K562 (cell line): ENCODE data around the gene HPD. TPM values are rescaled to one million over a fixed set of nuclear protein-coding genes. Genes with fewer than 3 reads are reported as not detected.

ENCODE experiments used
- ARID2 ChIP-seq: fragments of 450-650 bp; IDR thresholded peaks from 2 replicates; pipeline ENCODE4 v1.6.1; 2017; ENCODE audit warnings: antibody characterized with exemption, mild to moderate bottlenecking
- CAMTA2 ChIP-seq: fragments of 250-450 bp; sonication (Bioruptor Pico); conservative IDR thresholded peaks from 2 replicates; pipeline ENCODE4 v1.5.1; 2022
- ETV5 ChIP-seq: sonication (generic); formaldehyde crosslinking; IDR thresholded peaks from 2 replicates; pipeline ENCODE4 v1.4.0; 2020; ENCODE audit warnings: low read depth, mild to moderate bottlenecking, missing genetic modification reagents
- EWSR1 ChIP-seq: fragments of 450-650 bp; IDR thresholded peaks from 2 replicates; pipeline ENCODE4 v1.6.1; 2018; ENCODE audit warnings: borderline replicate concordance, mild to moderate bottlenecking, low read depth, moderate library complexity; ENCODE audit not compliant: partially characterized antibody
- HDAC6 ChIP-seq: IDR thresholded peaks from 2 replicates; pipeline ENCODE4 v1.6.1; 2012; ENCODE audit warnings: low read depth, mild to moderate bottlenecking, control low read depth, inconsistent platforms, low read length, moderate library complexity
- KHSRP ChIP-seq: fragments of 450-650 bp; IDR thresholded peaks from 2 replicates; pipeline ENCODE4 v1.6.1; 2017
- L3MBTL2 ChIP-seq: fragments of 450-650 bp; IDR thresholded peaks from 2 replicates; pipeline ENCODE4 v1.6.1; 2016; ENCODE audit warnings: mild to moderate bottlenecking, moderate library complexity
- LCOR ChIP-seq: sonication (generic); formaldehyde crosslinking; IDR thresholded peaks from 2 replicates; pipeline ENCODE4 v1.8.0; 2022; ENCODE audit warnings: mild to moderate bottlenecking, missing genetic modification reagents
- MNT ChIP-seq, 2 experiments: fragments of 450-650 bp; conservative IDR thresholded peaks; 2 replicates each; pipeline ENCODE4 v1.6.1; 2017; ENCODE audit warnings: mild to moderate bottlenecking in 2 of 2, moderate library complexity in 2 of 2
- MYBL2 ChIP-seq, 2 experiments: fragments of 450-650 bp in 1 of 2; sonication (generic) in 1 of 2; formaldehyde crosslinking in 1 of 2; IDR thresholded peaks; 2 replicates each; pipeline versions ENCODE4 v1.6.1 to v1.8.1; 2017 to 2022; ENCODE audit warnings: borderline replicate concordance in 1 of 2, inconsistent platforms in 1 of 2, low read depth in 1 of 2, mild to moderate bottlenecking in 1 of 2, missing genetic modification reagents in 1 of 2, moderate library complexity in 1 of 2
- NFE2 ChIP-seq: IDR thresholded peaks from 2 replicates; pipeline ENCODE4 v1.6.1; 2014; ENCODE audit warnings: antibody characterized with exemption, low read depth
- NR1H2 ChIP-seq: sonication (generic); formaldehyde crosslinking; IDR thresholded peaks from 2 replicates; pipeline ENCODE4 v1.4.0; 2020; ENCODE audit warnings: mild to moderate bottlenecking, missing genetic modification reagents
- PCBP2 ChIP-seq: fragments of 200-400 bp; formaldehyde crosslinking; IDR thresholded peaks from 2 replicates; pipeline ENCODE4 v1.6.1; 2018; ENCODE audit warnings: low read length, low read depth, mild to moderate bottlenecking, moderate library complexity; ENCODE audit not compliant: poor library complexity, severe bottlenecking
- SNIP1 ChIP-seq: fragments of 450-650 bp; IDR thresholded peaks from 2 replicates; pipeline ENCODE4 v1.7.1; 2017; ENCODE audit warnings: low read depth, mild to moderate bottlenecking
- ZBTB5 ChIP-seq: fragments of 450-650 bp; IDR thresholded peaks from 2 replicates; pipeline ENCODE4 v1.6.1; 2017; ENCODE audit warnings: antibody characterized with exemption
- ZFP36 ChIP-seq: fragments of 150-350 bp; IDR thresholded peaks from 2 replicates; pipeline ENCODE4 v1.6.1; 2018; ENCODE audit warnings: low read length, low read depth; ENCODE audit not compliant: partially characterized antibody
- ZNF354B ChIP-seq: fragments of 250-450 bp; sonication (Bioruptor Pico); IDR thresholded peaks from 2 replicates; pipeline ENCODE4 v1.4.0; 2020
- ZNF75A ChIP-seq: fragments of 450-650 bp; formaldehyde crosslinking; IDR thresholded peaks from 2 replicates; pipeline ENCODE4 v1.4.0; 2020; ENCODE audit warnings: mild to moderate bottlenecking
- polyA plus RNA-seq, 8 experiments: library from polyadenylated mRNA; depleted of rRNA in 4 of 8; stranded (reverse) in 5 of 8; unstranded in 3 of 8; fragments of >200 nt; fragmentation: Nextera tagmentation in 2 of 8; fragmentation: Illumina TruSeq in 1 of 8; extraction: Ambion mirVana in 2 of 8; extraction: Trizol in 1 of 8; gene quantifications; 2 replicates each; pipeline versions ENCODE4 v1.2.1 to v1.2.3, GENCODE V29; 2011 to 2014; ENCODE audit warnings: inconsistent platforms in 1 of 8, missing spikeins in 1 of 8
- total RNA-seq, 7 experiments: library from RNA; depleted of rRNA in 6 of 7; stranded (reverse); fragments of >200 nt in 6 of 7; fragmentation: Illumina TruSeq in 2 of 7; extraction: Trizol in 2 of 7; gene quantifications; 2 replicates each; pipeline versions ENCODE4 v1.2.1 to v1.2.3, GENCODE V29; 2011 to 2021; ENCODE audit warnings: low replicate concordance in 1 of 7
- TF ChIP-seq, protein P1 (sequence below): IDR thresholded peaks from 2 replicates; pipeline ENCODE4 v1.6.1; 2016; ENCODE audit warnings: missing genetic modification characterization, missing compliant biosample characterization

The HPD gene
- total and polyA plus RNA-seq, 9 of the 15 experiments (the other 6 are each of a cell fraction or from before 2014, with no cell fraction given) = 0.06 to 0.29 (median 0.07) TPM; not detected in 4

DNA sequence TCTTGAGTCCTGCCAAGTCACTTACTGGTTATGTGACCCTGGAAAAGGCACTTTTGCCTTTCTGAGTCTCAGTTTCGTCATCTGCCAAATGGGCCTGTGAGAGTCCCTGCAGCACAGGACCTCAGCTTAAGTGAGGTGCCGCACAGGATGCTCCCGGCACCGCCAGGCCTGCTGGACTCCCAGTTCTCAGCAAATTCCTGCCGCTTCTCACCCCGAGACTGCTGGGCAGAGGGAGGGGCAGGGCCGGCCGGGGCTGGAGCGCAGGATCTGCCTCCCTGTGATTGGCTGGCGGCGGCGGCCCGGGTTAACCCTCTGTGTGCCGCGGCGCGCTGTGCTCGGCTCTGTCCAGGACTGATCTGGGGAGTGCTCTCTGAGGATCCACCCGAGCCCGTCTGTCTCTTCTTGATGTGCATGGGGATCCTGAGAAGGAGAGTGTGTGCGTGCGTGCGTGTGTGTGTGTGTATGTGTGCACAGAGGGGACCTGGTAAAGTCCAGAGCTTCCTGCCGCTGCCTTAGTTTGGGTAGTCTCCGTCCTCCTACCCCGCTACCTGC, 46.3 kb downstream of the HPD start (continued):
- TF ChIP-seq, protein P1, sequence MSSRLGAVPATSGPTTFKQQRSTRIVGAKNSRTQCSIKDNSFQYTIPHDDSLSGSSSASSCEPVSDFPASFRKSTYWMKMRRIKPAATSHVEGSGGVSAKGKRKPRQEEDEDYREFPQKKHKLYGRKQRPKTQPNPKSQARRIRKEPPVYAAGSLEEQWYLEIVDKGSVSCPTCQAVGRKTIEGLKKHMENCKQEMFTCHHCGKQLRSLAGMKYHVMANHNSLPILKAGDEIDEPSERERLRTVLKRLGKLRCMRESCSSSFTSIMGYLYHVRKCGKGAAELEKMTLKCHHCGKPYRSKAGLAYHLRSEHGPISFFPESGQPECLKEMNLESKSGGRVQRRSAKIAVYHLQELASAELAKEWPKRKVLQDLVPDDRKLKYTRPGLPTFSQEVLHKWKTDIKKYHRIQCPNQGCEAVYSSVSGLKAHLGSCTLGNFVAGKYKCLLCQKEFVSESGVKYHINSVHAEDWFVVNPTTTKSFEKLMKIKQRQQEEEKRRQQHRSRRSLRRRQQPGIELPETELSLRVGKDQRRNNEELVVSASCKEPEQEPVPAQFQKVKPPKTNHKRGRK (tag) = no peak
- no peak; a peak in 1 of 4 replicates for TF ChIP-seq MNT (conservative IDR thresholded peaks at IDR 0.05)
- TF ChIP-seq CAMTA2 (CRISPR knock-in tag) = no peak
- TF ChIP-seq L3MBTL2 = no peak
- TF ChIP-seq NFE2 = no peak
- TF ChIP-seq KHSRP = no peak
- no peak for TF ChIP-seq PCBP2
- no peak for TF ChIP-seq ZNF75A (CRISPR knock-in tag)
- TF ChIP-seq ETV5 = 0 out of 2 replicates have a peak, but pooled peaks have one; percentile 23
- no peak for TF ChIP-seq ZNF354B (CRISPR knock-in tag)
- no peak for TF ChIP-seq HDAC6
- no peak for TF ChIP-seq ARID2
- no peak for TF ChIP-seq MYBL2 (IDR thresholded peaks at IDR 0.05; ENCODE audit: low read depth)
- TF ChIP-seq MYBL2 (CRISPR knock-in tag; IDR thresholded peaks at IDR 0.05; ENCODE audit: borderline replicate concordance) = no peak
- TF ChIP-seq ZBTB5 = no peak
- TF ChIP-seq EWSR1 = no peak
- no peak for TF ChIP-seq LCOR (CRISPR knock-in tag)
- peak; percentile 14; the same call in 1 of the 2 replicates for TF ChIP-seq NR1H2 (CRISPR knock-in tag)
- TF ChIP-seq SNIP1 = no peak
- no peak for TF ChIP-seq ZFP36
